SU-DHL-6 (cell line): ENCODE data around the gene MAGEC3.

Experiments used
- H2AFZ ChIP-seq: fragments of 200-600 bp; sonication (generic); 2 replicates; pipeline ENCODE4 v1.6.1; 2014; ENCODE audit warnings: low read depth, mild to moderate bottlenecking, moderate library complexity, mixed read lengths, antibody characterized with exemption, low read length; ENCODE audit not compliant: severe bottlenecking
- H3F3A ChIP-seq: fragments of 200-600 bp; shearing (Covaris generic); 2 replicates; pipeline ENCODE4 v1.6.0; 2016; ENCODE audit warnings: antibody characterized with exemption, mild to moderate bottlenecking; ENCODE audit not compliant: insufficient read depth
- H3K27ac ChIP-seq: fragments of 200-600 bp; sonication (generic); 2 replicates; pipeline ENCODE4 v1.5.1; 2016; ENCODE audit warnings: low read depth, mild to moderate bottlenecking, low read length, moderate library complexity, mixed read lengths
- H3K27me3 ChIP-seq: fragments of 200-600 bp; sonication (generic), shearing (Covaris generic); 2 replicates; pipeline ENCODE4 v1.6.0; 2014; ENCODE audit warnings: mild to moderate bottlenecking, low read length
- H3K36me3 ChIP-seq: fragments of 200-600 bp; sonication (generic); 2 replicates; pipeline ENCODE4 v1.6.1; 2014; ENCODE audit warnings: mild to moderate bottlenecking, low read length, mixed read lengths
- H3K4me2 ChIP-seq: fragments of 300-600, 200-600 bp; shearing (Covaris generic), sonication (generic); 2 replicates; pipeline ENCODE4 v1.6.0; 2014; ENCODE audit warnings: low read length, low read depth, mild to moderate bottlenecking; ENCODE audit not compliant: poor library complexity, severe bottlenecking
- H3K4me3 ChIP-seq: fragments of 200-600 bp; sonication (generic); 2 replicates; pipeline ENCODE4 v1.5.1; 2014; ENCODE audit warnings: antibody characterized with exemption, low read length, mild to moderate bottlenecking, mixed read lengths; ENCODE audit not compliant: insufficient read depth, poor library complexity, severe bottlenecking
- H3K79me2 ChIP-seq: fragments of 200-600 bp; sonication (generic); 2 replicates; pipeline ENCODE4 v1.6.1; 2014; ENCODE audit warnings: mild to moderate bottlenecking, low read length, moderate library complexity; ENCODE audit not compliant: insufficient read depth
- H3K9ac ChIP-seq: fragments of 200-600 bp; sonication (generic); 2 replicates; pipeline ENCODE4 v1.7.0; 2014; ENCODE audit warnings: mild to moderate bottlenecking, low read length
- H3K9me2 ChIP-seq: fragments of 200-600 bp; sonication (generic); replicated peaks from 2 replicates; pipeline ENCODE4 v1.6.1; 2014; ENCODE audit warnings: low read length; ENCODE audit not compliant: insufficient read depth
- H3K9me3 ChIP-seq: fragments of 200-600 bp; sonication (generic); 2 replicates; pipeline ENCODE4 v1.6.1; 2014; ENCODE audit warnings: low read length, mixed read lengths; ENCODE audit not compliant: insufficient read depth
- H4K20me1 ChIP-seq: fragments of 200-600 bp; sonication (generic); 2 replicates; pipeline ENCODE4 v1.6.1; 2014; ENCODE audit warnings: low read depth, mild to moderate bottlenecking, antibody characterized with exemption, low read length, moderate library complexity, mixed read lengths
- EZH2phosphoT487 ChIP-seq: fragments of 200-600 bp; sonication (generic), shearing (Covaris generic); conservative IDR thresholded peaks from 2 replicates; pipeline ENCODE4 v1.6.1; 2018; ENCODE audit warnings: mild to moderate bottlenecking, antibody characterized with exemption, low read length, moderate library complexity, mixed read lengths
- TF ChIP-seq, protein P1 (sequence below): fragments of 200-600 bp; sonication (generic); IDR thresholded peaks from one replicate; pipeline ENCODE4 v1.5.1; 2017; ENCODE audit warnings: antibody characterized with exemption, mild to moderate bottlenecking, low read length, moderate library complexity; ENCODE audit not compliant: insufficient read depth, poor library complexity, severe bottlenecking

MAGEC3 gene

DNA sequence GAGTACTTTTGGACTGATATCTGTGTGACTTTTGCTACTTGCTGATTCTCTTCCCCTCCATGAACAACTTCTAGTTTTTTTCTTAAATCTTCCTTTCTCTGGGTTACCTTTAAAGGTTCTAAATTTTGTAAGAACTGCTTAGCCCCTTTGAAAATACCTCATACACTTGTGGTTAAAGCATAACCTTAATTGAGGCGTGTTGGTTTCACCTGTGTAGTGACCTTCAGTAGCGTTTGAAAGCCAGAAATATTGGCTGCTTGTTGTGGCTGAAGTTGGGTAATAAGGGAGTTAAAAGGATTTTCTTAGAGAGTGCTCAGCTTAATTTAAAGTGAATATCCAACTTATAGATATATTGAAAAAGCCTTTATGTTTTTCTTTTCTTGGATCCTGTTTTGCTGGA is 97.5 kb downstream of the MAGEC3 start:
- no peaks in the 10 kb centered on the region for H3K36me3 ChIP-seq
- no peak overlapping the region for H3K4me3 ChIP-seq
- H2AFZ ChIP-seq: no peak overlapping the region
- H3K27me3 ChIP-seq: no peaks in the 10 kb centered on the region
- no peak overlapping the region for H3K9ac ChIP-seq
- H3K9me3 ChIP-seq: no peaks in the 10 kb centered on the region
- no peaks in the 10 kb centered on the region for H3F3A ChIP-seq
- no peaks in the 10 kb centered on the region for H3K9me2 ChIP-seq
- no peak overlapping the region for H3K27ac ChIP-seq
- no peaks in the 10 kb centered on the region for H3K79me2 ChIP-seq
- no peak overlapping the region for H3K4me2 ChIP-seq
- no peak for TF ChIP-seq EZH2phosphoT487
- TF ChIP-seq, protein P1, sequence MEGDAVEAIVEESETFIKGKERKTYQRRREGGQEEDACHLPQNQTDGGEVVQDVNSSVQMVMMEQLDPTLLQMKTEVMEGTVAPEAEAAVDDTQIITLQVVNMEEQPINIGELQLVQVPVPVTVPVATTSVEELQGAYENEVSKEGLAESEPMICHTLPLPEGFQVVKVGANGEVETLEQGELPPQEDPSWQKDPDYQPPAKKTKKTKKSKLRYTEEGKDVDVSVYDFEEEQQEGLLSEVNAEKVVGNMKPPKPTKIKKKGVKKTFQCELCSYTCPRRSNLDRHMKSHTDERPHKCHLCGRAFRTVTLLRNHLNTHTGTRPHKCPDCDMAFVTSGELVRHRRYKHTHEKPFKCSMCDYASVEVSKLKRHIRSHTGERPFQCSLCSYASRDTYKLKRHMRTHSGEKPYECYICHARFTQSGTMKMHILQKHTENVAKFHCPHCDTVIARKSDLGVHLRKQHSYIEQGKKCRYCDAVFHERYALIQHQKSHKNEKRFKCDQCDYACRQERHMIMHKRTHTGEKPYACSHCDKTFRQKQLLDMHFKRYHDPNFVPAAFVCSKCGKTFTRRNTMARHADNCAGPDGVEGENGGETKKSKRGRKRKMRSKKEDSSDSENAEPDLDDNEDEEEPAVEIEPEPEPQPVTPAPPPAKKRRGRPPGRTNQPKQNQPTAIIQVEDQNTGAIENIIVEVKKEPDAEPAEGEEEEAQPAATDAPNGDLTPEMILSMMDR: no peak
- H4K20me1 ChIP-seq: no peaks in the 10 kb centered on the region

GRCh38 chrX:141936080-141936479 is 98.0 kb downstream of the MAGEC3 start:
- no peaks in the 10 kb centered on the region for H4K20me1 ChIP-seq
- H2AFZ ChIP-seq: no peak overlapping the region
- H3K4me3 ChIP-seq: no peak overlapping the region
- TF ChIP-seq EZH2phosphoT487: no peak
- TF ChIP-seq, protein P1: no peak
- H3K27ac ChIP-seq: no peak overlapping the region
- no peaks in the 10 kb centered on the region for H3K27me3 ChIP-seq
- no peaks in the 10 kb centered on the region for H3K79me2 ChIP-seq
- no peaks in the 10 kb centered on the region for H3K9me2 ChIP-seq
- H3K36me3 ChIP-seq: no peaks in the 10 kb centered on the region
- H3K9ac ChIP-seq: no peak overlapping the region
- no peaks in the 10 kb centered on the region for H3F3A ChIP-seq
- H3K4me2 ChIP-seq: no peak overlapping the region
- H3K9me3 ChIP-seq: no peaks in the 10 kb centered on the region

GRCh38 chrX:141941234-141941633 is 103.1 kb downstream of the MAGEC3 start:
- Histone ChIP-seq H3K9me2 (no peaks in the 10 kb centered on the region), H3F3A (no peaks in the 10 kb centered on the region), H4K20me1 (no peaks in the 10 kb centered on the region), H3K36me3 (no peaks in the 10 kb centered on the region), H3K4me2 (no peak overlapping the region), H3K27ac (no peak overlapping the region), H3K4me3 (no peak overlapping the region), H2AFZ (no peak overlapping the region), H3K9ac (no peak overlapping the region), H3K79me2 (no peaks in the 10 kb centered on the region), H3K9me3 (no peaks in the 10 kb centered on the region), H3K27me3 (no peaks in the 10 kb centered on the region)
- TF ChIP-seq, protein P1: no peak
- no peak for TF ChIP-seq EZH2phosphoT487
